Renal cortex interstitium (tissue), 11 donors: Measurements from ENCODE around the gene HIBCH. TPM values are rescaled to one million over a fixed set of nuclear protein-coding genes. Genes with fewer than 3 reads are reported as not detected.
A peak's percentile ranks its signal among the peaks of the same experiment; 100 is the strongest.
"Not testable (repeated sequence)": the region's sequence is repeated elsewhere in the genome, so short reads cannot be mapped to it uniquely, and the experiment has no call there.

Experiments
- DNase-seq, 11 donors: peaks; one replicate each; pipeline ENCODE4 v3.0.0-alpha.2; 2013; ENCODE audit warnings: low read depth in 9 of 11, low spot score in 4 of 11; ENCODE audit errors: extremely low read depth in 1 of 11
- polyA plus RNA-seq, 3 donors: library from polyadenylated mRNA; unstranded; fragments of 120-200 nt; gene quantifications; one replicate each; pipeline ENCODE4 v1.2.1, GENCODE V29; 2013; ENCODE audit not compliant: insufficient read length in 3 of 3

The HIBCH gene
- polyA plus RNA-seq, 3 donors, result 69.9 to 89.2 (median 83.2) TPM

DNA sequence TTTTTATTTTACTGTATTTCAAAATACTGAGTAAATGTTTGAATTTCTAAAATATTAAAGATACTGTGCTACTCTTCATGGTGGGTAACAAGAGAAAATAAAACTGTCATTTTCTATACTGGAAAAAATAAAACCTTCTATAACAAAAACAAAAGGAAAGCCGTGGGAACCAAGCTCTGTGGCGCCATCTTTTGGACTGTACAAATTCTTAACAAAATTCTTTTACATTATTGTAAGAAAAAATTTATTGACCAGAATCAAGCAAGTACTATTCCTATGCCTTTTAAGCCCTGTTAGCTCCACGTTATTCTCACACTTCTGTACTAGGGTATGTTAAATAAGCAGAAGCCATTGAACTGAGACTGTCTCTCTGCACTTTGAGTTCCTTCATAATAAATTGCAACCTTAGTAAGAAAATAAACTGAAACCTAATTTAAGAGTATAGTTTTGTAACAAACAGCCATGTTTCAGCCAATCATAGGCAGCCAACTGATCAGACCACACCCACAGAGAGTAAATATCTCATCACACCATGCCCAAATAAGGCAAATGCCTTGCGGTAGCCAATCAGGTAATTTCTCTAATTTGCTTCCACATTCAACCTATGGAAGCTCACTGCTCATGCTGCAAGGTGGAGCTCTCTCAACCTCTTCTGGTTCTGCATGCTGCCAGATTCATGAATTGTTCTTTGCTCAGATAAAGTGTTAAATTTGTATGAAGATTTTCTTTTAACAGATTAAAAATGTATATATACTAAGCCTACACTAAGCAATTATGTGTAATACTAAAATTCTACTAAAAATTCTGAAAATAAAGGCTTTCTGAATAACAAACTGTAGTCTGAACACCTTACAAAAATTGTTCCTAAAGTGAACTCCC is 42.2 kb downstream of the HIBCH start:
- DNase-seq, result peak in 10 of 11 donors; percentile 4 to 23 (median 10)

GRCh38 chr2:190272457-190272842 is 47.2 kb downstream of the HIBCH start:
- no peak for DNase-seq

DNA sequence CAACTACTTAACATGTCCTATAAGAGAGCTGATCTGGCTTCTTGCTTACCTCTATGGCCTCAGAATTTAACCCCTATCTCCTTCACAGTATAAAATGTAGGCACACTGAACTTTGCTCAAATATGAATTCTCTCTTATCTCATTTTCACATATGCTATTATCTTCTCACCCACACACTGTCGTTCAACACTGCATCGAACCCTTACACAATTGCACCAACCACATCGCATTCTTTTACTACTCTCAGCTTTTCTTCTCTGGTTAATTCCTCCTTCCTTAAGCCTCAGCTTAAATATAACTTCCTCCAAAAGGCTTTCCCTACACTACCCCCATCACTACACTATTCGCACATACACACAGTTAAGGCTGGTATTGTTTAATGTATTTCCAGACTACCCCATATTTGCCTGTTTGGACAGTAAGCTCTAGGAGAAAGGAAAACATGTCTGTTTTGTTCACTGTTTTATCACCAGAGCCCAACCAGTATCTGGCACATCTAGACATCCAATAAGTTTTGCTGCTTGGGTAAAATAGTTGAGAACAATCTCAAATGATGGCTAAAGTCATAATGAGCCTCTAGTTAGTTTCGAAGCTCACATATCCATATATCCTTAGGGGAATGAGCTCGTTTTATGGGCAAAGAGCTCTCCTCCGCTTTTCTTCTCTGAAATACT is 47.7 kb downstream of the HIBCH start:
- no peak for DNase-seq

GRCh38 chr2:190270298-190270697 is 49.3 kb downstream of the HIBCH start:
- no peak for DNase-seq

- not testable (repeated sequence) for DNase-seq
Measured at GRCh38 chr2:190269699-190270098, 49.9 kb downstream of the HIBCH start.

DNA sequence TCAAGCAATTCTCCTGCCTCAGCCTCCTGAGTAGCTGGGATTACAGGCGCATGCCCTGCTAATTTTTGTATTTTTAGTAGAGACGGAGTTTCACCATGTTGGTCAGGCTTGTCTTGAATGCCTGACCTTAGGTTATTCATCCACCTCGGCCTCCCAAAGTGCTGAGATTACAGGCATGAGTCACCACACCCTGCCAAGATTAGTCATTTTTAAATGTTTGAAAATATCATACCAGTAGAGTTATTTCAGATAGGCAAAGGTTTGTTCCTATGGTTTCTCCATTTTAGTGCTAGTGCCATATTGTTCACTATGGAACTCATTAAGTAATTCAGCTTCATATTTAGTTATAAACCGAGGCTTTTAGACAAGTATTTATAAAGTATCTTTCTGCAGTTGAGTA is 52.3 kb downstream of the HIBCH start:
- DNase-seq, result no peak

DNA sequence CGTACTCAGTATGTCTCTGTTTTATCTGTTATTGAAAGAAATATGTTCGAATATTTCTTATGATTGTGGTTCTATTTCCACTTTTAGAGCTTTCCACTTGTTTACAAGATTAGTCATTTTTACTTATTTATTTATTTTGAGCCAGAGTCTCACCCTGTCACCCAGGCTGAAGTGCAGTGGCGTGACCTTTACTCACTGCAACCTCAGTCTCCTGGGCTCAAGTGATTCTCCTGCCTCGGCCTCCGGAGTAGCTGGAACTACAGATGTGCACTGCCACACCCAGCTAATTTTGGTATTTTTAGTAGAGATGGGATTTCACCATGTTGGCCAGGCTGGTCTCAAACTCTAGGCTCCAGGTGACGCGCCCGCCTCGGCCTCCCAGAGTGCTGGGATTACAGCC is 53.3 kb downstream of the HIBCH start:
- DNase-seq, result no peak

- no peak for DNase-seq
Measured at GRCh38 chr2:190261851-190262250, 57.8 kb downstream of the HIBCH start.

- DNase-seq, result no peak
Measured at GRCh38 chr2:190256087-190256486, 63.5 kb downstream of the HIBCH start.

GRCh38 chr2:190255676-190256075 is 64.0 kb downstream of the HIBCH start:
- no peak for DNase-seq

DNA sequence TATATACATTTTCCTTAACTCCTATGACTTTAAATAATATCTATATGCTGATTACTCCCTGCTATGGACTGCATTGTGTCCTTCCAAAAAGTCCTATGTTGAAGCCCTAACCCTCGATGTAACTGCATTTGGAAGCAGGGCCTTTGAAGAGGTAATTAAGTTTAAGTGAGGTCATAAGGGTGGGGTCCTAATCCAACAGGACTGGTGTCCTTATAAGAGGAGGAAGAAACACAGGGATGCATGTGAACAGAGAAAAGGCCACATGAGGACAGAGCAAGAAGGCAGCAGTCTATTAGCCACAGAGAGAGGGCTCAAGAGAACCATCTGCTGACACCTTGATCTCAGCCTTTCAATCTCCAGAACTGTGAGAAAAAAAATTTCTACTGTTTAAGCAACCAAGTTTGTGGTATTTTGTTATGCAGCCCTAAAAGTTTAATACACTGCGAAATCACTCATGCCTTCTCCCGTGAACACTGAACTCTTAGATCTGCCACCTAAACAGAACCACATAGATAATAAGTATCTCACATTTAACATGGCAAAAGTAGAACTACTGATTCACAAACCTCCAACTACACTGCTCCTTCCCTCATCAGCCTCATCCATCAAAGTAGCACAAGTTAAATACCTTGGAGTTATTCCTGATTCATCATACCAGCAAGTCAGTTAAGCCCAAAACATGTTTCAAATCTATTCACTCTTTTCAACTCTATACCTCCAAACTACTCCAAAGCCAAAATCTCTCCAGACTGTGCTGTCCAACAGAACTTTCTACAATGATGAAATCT is 65.4 kb downstream of the HIBCH start:
- no peak for DNase-seq

DNA sequence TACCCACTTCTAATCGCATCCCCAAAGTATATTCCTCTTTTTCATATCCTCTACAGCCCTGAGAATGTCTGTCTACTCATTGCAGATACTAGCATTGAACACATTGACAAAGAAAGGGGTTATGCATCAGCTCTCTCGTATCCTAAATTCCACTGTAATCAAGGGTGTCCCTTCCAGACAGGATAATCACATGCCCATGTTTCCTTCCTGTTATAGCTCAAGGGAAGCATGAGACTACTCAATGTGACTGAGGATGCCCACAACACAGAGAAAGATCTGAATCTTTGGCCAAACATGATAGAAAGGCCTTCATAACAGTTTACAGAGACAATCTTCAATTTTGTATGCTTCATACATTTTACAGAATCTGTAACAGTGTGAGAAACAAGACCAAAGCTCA is 69.2 kb downstream of the HIBCH start:
- no peak for DNase-seq

- no peak for DNase-seq
Measured at GRCh38 chr2:190235551-190236075, 84.0 kb downstream of the HIBCH start.

GRCh38 chr2:190235101-190235500 is 84.5 kb downstream of the HIBCH start:
- no peak for DNase-seq

DNA sequence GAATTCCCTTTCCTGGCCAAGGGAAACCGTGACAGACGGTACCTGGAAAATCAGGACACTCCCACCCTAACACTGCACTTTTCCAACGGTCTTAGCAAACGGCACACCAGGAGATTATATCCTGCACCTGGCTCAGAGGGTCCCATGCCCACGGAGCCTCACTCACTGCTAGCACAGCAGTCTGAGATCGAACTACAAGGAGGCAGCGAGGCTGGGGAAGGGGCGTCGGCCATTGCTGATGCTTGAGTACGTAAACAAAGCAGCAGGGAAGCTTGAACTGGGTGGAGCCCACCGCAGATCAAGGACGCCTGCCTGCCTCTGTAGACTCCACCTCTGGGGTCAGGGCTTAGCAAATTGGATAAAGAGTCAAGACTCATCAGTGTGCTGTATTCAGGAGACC is 95.6 kb downstream of the HIBCH start:
- not testable (repeated sequence) for DNase-seq

GRCh38 chr2:190222745-190223144 is 96.9 kb downstream of the HIBCH start:
- DNase-seq, result not testable (repeated sequence)

DNA sequence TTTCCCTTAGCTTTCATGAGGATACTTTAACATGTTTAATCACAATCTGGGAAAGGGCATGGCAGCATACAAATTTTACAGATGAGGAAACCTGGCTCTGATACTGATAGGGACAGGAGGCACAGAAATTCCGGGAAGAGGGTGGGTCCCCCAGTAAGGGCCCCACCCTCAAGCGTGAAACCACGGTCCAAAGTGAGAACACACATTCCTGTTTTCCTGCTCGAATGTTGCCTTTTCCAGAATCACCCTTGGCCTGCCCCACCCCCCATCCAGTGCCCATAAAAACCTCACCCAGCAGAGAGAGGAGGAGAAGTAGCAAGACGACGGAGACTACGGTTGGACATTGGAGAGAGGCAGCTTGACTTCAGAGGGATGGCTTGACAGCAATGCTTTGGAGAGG is 98.2 kb downstream of the HIBCH start:
- DNase-seq, result no peak

- no peak for DNase-seq
Measured at GRCh38 chr2:190219186-190219585, 100.4 kb downstream of the HIBCH start.

- DNase-seq, result no peak
Measured at GRCh38 chr2:190217616-190218015, 102.0 kb downstream of the HIBCH start.
